Endothelial cell of umbilical vein (primary cell): Measurements from ENCODE around the gene GRIK3. TPM values are rescaled to one million over a fixed set of nuclear protein-coding genes. Genes with fewer than 3 reads are reported as not detected.

Source experiments
- BruUV-seq: library from RNA; stranded (reverse); fragments of 400-500 nt; replicated peaks from 2 replicates; lab custom pipeline; 2021; lab: Mats Ljungman, UMichigan
- CTCF ChIA-PET: fragments of 300-600, 350-600 bp; sonication (Branson Sonifier 250); formaldehyde crosslinking; loops from one replicate; lab custom pipeline; 2021; ENCODE audit warnings: antibody characterized with exemption, inconsistent platforms; lab: Charles Lee
- POLR2A ChIA-PET: fragments of 300-600, 350-600 bp; sonication (Branson Sonifier 250); formaldehyde crosslinking; loops from one replicate; lab custom pipeline; 2021; ENCODE audit warnings: antibody characterized with exemption, inconsistent platforms; lab: Charles Lee
- DNase-seq: peaks from one replicate; pipeline ENCODE4 v3.0.0-alpha.2; 2011; ENCODE audit warnings: low read depth, low spot score
- FAIRE-seq: peaks from 2 replicates; lab custom pipeline; 2011; peaks lifted over from hg19 to GRCh38; lab: Jason Lieb, UNC
- H2AFZ ChIP-seq: 2 replicates; pipeline ENCODE4 v1.6.0; 2012; ENCODE audit warnings: low read depth, low read length, control low read depth, inconsistent platforms
- H3K27ac ChIP-seq: 2 replicates; pipeline ENCODE4 v1.5.1; 2011; ENCODE audit warnings: low read depth, mild to moderate bottlenecking, control low read depth, low read length, moderate library complexity; ENCODE audit not compliant: insufficient read depth
- H3K27me3 ChIP-seq, 2 experiments: 2 replicates each; pipeline versions ENCODE4 v1.6.0 to v1.6.1; 2011; ENCODE audit warnings: low read length in 2 of 2, mixed read lengths in 1 of 2; ENCODE audit not compliant: control insufficient read depth in 2 of 2, insufficient read depth in 2 of 2
- H3K36me3 ChIP-seq, 2 experiments: 2 replicates in 1 of 2; 3 replicates in 1 of 2; pipeline ENCODE4 v1.5.1; 2011; ENCODE audit warnings: low read length in 2 of 2, mild to moderate bottlenecking in 1 of 2, moderate library complexity in 1 of 2; ENCODE audit not compliant: control insufficient read depth in 2 of 2, insufficient read depth in 2 of 2; ENCODE audit errors: extremely low read depth in 1 of 2
- H3K4me1 ChIP-seq: 3 replicates; pipeline ENCODE4 v1.5.1; 2011; ENCODE audit warnings: mild to moderate bottlenecking, low read length; ENCODE audit not compliant: control insufficient read depth, insufficient read depth; ENCODE audit errors: extremely low read depth
- H3K4me2 ChIP-seq: 2 replicates; pipeline ENCODE4 v1.6.1; 2011; ENCODE audit warnings: low read length, control low read depth, mixed read lengths; ENCODE audit not compliant: insufficient read depth
- H3K4me3 ChIP-seq, 3 experiments: fragments of 200-600 bp in 1 of 3; sonication (generic), shearing (Covaris generic) in 1 of 3; replicated peaks in 1 of 3; 2 replicates each; pipeline ENCODE4 v1.5.1; 2011 to 2016; ENCODE audit warnings: control low read depth in 3 of 3, low read length in 3 of 3, mild to moderate bottlenecking in 2 of 3, inconsistent platforms in 1 of 3, low read depth in 1 of 3, moderate library complexity in 1 of 3; ENCODE audit not compliant: insufficient read depth in 1 of 3
- H3K79me2 ChIP-seq: 2 replicates; pipeline ENCODE4 v1.6.0; 2012; ENCODE audit warnings: low read length, inconsistent platforms; ENCODE audit not compliant: control insufficient read depth, insufficient read depth
- H3K9ac ChIP-seq: replicated peaks from 2 replicates; pipeline ENCODE3; 2011; ENCODE audit warnings: low read length, control low read depth; ENCODE audit not compliant: insufficient read depth; ENCODE audit errors: extremely low read depth
- H3K9me1 ChIP-seq: replicated peaks from 3 replicates; pipeline ENCODE4 v1.6.0; 2011; ENCODE audit warnings: mild to moderate bottlenecking, low read length; ENCODE audit not compliant: control insufficient read depth, insufficient read depth; ENCODE audit errors: extremely low read depth
- H3K9me3 ChIP-seq: replicated peaks from 2 replicates; pipeline ENCODE4 v1.5.1; 2012; ENCODE audit warnings: low read length, inconsistent platforms; ENCODE audit not compliant: control insufficient read depth, insufficient read depth
- H4K20me1 ChIP-seq: replicated peaks from 2 replicates; pipeline ENCODE3; 2011; ENCODE audit warnings: mild to moderate bottlenecking, low read length; ENCODE audit not compliant: control insufficient read depth, insufficient read depth; ENCODE audit errors: extremely low read depth
- EZH2 ChIP-seq: IDR thresholded peaks from 2 replicates; pipeline ENCODE4 v1.6.1; 2012; ENCODE audit warnings: borderline replicate concordance, low read depth, mild to moderate bottlenecking, moderate library complexity, low read length, inconsistent platforms; ENCODE audit not compliant: severe bottlenecking
- FOS ChIP-seq: IDR thresholded peaks from 2 replicates; pipeline ENCODE4 v1.6.1; 2011; ENCODE audit warnings: mild to moderate bottlenecking, low read length, moderate library complexity, borderline replicate concordance; ENCODE audit not compliant: insufficient read depth
- GATA2 ChIP-seq: IDR thresholded peaks from 2 replicates; pipeline ENCODE4 v1.7.0; 2011; ENCODE audit warnings: low read depth, mild to moderate bottlenecking, moderate library complexity, mixed read lengths, low read length; ENCODE audit not compliant: insufficient read length, insufficient read depth
- JUN ChIP-seq: IDR thresholded peaks from 2 replicates; pipeline ENCODE4 v1.6.1; 2011; ENCODE audit warnings: borderline replicate concordance, low read depth; ENCODE audit not compliant: insufficient read length, insufficient read depth
- MYC ChIP-seq: IDR thresholded peaks from one replicate; pipeline ENCODE4 v1.6.1; 2011; ENCODE audit warnings: mild to moderate bottlenecking, low read depth, low read length
- POLR2A ChIP-seq: IDR thresholded peaks from 2 replicates; pipeline ENCODE4 v1.6.1; 2012; ENCODE audit warnings: low read depth, mild to moderate bottlenecking, control low read depth, low read length
- POLR2AphosphoS5 ChIP-seq: IDR thresholded peaks from 2 replicates; pipeline ENCODE4 v1.6.1; 2012; ENCODE audit warnings: low read depth, mild to moderate bottlenecking, control low read depth, low read length, moderate library complexity; ENCODE audit not compliant: insufficient read depth
- dilution Hi-C: fragments of 300-500 bp; cut with MboI; formaldehyde crosslinking; loops from one replicate; pipeline ENCODE4 v1.15.0; 2019; ENCODE audit warnings: low sequenced_read_pairs; ENCODE audit not compliant: extremely low pct_ligation_motif_present
- intact Hi-C: fragments of 100-400 bp; cut with micrococcal nuclease; formaldehyde crosslinking; loops from one replicate; pipeline ENCODE4 v1.10.0; 2022
- polyA plus RNA-seq, 4 experiments: library from polyadenylated mRNA; depleted of rRNA in 3 of 4; stranded (reverse) in 3 of 4; unstranded in 1 of 4; fragments of >200 nt; gene quantifications; 2 replicates each; pipeline versions ENCODE4 v1.2.1 to v1.2.3, GENCODE V29; 2011 to 2012; ENCODE audit warnings: missing spikeins in 1 of 4
- total RNA-seq: library from RNA; stranded (reverse); gene quantifications from 2 replicates; pipeline ENCODE4 v1.2.3, GENCODE V29; 2021
- TF ChIP-seq, protein P1 (sequence below), 2 donors: IDR thresholded peaks; 1 replicate in 1 of 2; 2 replicates in 1 of 2; pipeline ENCODE4 v1.5.1; 2011; ENCODE audit warnings: low read length in 2 of 2, mild to moderate bottlenecking in 2 of 2, moderate library complexity in 2 of 2, control low read depth in 1 of 2, inconsistent platforms in 1 of 2, low read depth in 1 of 2; ENCODE audit not compliant: insufficient read depth in 1 of 2; ENCODE audit errors: extremely low read depth in 1 of 2
- TF ChIP-seq, protein P2 (sequence below): IDR thresholded peaks from 2 replicates; pipeline ENCODE4 v1.6.1; 2011; ENCODE audit not compliant: insufficient read depth, insufficient read length

The GRIK3 gene
- total and polyA plus RNA-seq, 2 donors (not counting 3 experiments of a cell fraction or from before 2014, with no cell fraction given): not detected

DNA sequence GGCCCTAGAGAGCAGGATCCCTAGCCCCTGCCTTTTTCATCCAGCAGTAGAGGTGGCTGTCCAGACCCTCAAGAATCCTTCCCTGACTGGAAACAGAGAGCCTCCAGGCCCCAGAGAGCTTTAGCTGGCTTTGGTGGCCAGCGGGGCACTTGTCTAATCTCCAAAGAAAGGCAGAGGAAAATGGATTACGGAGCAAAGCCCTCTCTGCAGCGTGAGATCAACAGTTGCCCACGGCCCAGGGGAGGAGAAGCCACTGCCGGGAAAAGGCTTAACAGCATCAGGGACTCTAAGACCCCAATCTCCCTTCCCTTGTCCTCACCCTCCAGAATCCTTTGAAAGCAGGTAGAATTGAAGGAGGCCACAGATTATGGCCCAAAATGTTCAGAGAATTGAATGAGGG is 35.8 kb upstream of the GRIK3 start:
- Histone ChIP-seq H3K9me3 (no peaks in the 10 kb centered on the region), H3K27me3 (no peaks in the 10 kb centered on the region), H3K9ac (no peak overlapping the region), H3K27ac (no peak overlapping the region), H3K4me1 (no peaks in the 10 kb centered on the region), H3K4me2 (no peak overlapping the region), H2AFZ (no peak overlapping the region), H3K79me2 (no peaks in the 10 kb centered on the region), H3K9me1 (no peaks in the 10 kb centered on the region), H3K4me3 (no peak overlapping the region), H3K36me3 (no peaks in the 10 kb centered on the region), H4K20me1 (no peaks in the 10 kb centered on the region)
- CTCF ChIA-PET: no interaction called here
- DNase-seq: no peak
- no TSS peak for BruUV-seq
- intact Hi-C loops: no loop called here
- POLR2A ChIA-PET: no interaction called here
- no peak for FAIRE-seq
- dilution Hi-C loops: no loop called here
- TF ChIP-seq POLR2AphosphoS5: no peak
- no peak for TF ChIP-seq EZH2
- TF ChIP-seq, protein P1, sequence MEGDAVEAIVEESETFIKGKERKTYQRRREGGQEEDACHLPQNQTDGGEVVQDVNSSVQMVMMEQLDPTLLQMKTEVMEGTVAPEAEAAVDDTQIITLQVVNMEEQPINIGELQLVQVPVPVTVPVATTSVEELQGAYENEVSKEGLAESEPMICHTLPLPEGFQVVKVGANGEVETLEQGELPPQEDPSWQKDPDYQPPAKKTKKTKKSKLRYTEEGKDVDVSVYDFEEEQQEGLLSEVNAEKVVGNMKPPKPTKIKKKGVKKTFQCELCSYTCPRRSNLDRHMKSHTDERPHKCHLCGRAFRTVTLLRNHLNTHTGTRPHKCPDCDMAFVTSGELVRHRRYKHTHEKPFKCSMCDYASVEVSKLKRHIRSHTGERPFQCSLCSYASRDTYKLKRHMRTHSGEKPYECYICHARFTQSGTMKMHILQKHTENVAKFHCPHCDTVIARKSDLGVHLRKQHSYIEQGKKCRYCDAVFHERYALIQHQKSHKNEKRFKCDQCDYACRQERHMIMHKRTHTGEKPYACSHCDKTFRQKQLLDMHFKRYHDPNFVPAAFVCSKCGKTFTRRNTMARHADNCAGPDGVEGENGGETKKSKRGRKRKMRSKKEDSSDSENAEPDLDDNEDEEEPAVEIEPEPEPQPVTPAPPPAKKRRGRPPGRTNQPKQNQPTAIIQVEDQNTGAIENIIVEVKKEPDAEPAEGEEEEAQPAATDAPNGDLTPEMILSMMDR (IDR thresholded peaks at IDR 0.05; ENCODE audit: extremely low read depth in 1 of 2, insufficient read depth in 1 of 2, low read depth in 1 of 2, low read length in 2 of 2): no peak
- TF ChIP-seq POLR2A: no peak
- TF ChIP-seq GATA2: no peak
- TF ChIP-seq, protein P2, sequence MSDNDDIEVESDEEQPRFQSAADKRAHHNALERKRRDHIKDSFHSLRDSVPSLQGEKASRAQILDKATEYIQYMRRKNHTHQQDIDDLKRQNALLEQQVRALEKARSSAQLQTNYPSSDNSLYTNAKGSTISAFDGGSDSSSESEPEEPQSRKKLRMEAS: no peak
- TF ChIP-seq JUN: no peak
- TF ChIP-seq FOS: no peak
- no peak for TF ChIP-seq MYC
